Tibial nerve (tissue), 4 donors: ENCODE data around the gene OR6C74.

Source experiments
- CTCF ChIP-seq, 5 experiments: fragments of 200-600 bp in 3 of 5; fragments of 450-650 bp in 2 of 5; sonication (generic) in 3 of 5; IDR thresholded peaks; one replicate each; pipeline ENCODE4 v1.5.1; 2016 to 2019; ENCODE audit warnings: antibody characterized with exemption in 5 of 5, mild to moderate bottlenecking in 3 of 5, moderate library complexity in 2 of 5
- EP300 ChIP-seq, 2 donors: sonication (generic); formaldehyde crosslinking; IDR thresholded peaks; one replicate each; pipeline ENCODE4 v1.6.1; 2017; ENCODE audit warnings: antibody characterized with exemption in 2 of 2, mild to moderate bottlenecking in 1 of 2

DNA sequence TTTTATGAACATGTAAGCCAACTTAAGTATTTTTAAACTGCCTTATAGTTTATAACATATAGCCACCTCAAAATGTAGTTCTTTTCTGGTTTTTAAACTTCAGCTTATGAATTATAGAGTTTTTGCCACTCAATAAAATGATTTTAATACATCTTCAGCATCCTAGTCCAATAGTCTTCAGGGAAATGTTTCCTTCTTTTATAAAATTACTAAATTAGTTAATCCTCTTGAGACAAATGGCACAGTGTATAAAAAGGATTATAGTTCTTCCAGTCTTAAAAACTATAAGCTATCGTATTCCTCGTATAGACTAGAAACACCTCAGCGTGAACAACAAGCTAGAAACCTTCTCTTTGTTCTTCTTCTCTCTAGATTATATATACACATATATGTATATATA, at the start of gene OR6C74:
- TF ChIP-seq CTCF (IDR thresholded peaks at IDR 0.05) = no peak
- no peak for TF ChIP-seq EP300 (IDR thresholded peaks at IDR 0.05)
